ENCODE results near the gene RGS16. TPM values are rescaled to one million over a fixed set of nuclear protein-coding genes. Genes with fewer than 3 reads are reported as not detected.
"Not testable (repeated sequence)": the region's sequence is repeated elsewhere in the genome, so short reads cannot be mapped to it uniquely, and the experiment has no call there.

RGS16 gene
- total and polyA plus RNA-seq, 7 donors = 0.72 to 22.5 (median 1.8) TPM

DNA sequence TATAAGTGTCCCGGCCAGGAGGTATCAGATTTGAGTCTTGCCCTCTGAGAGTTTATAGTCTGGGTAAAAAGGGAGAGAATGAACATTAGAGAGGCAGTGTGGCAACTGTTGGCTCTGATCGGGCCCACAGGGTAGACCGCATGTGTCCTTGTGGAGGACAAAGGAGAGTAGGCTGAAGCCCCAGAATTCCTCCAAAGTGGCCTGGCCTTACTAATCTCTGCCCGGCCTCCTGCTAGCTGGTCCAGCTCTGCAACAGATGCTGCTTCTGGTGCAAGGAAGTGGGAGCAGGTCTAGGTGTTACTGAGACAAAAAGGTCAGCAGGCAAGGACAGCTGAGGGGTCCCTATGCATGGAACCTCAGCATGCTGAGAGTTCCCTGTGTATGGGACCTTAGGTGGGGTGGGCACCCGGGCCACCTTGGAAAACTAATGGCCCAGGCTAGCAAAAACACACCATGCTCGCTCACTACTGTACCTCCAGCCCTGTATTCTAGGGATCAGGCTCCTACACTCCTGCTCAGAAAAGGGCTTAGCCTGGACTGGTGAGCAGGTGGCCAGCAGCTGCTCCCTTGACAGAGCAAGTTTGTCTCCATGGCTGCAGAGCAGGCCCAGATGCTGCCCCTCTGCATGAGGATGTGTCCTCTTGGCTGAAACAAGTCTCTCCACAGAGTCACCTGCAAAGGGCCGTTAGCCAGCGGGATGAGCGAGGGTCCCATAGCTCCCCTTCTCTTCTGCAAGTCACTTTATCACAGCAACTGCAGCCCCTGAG, 30.3 kb upstream of the RGS16 start:
- WGBS, 3 donors = 81 to 85% (median 82%) methylated on average over 9 of the region's 9 CpGs
- DNase-seq (no peak), ATAC-seq (no peak)
- no peak overlapping the region for H3K4me3 ChIP-seq
- H3K27ac ChIP-seq = no peak overlapping the region
- no peaks in the 10 kb centered on the region for H3K27me3 ChIP-seq (ENCODE audit: insufficient read depth in 3 of 3, low read length in 2 of 3)
- H3K9me3 ChIP-seq = no peaks in the 10 kb centered on the region
- H3K4me1 ChIP-seq = no peaks in the 10 kb centered on the region
- TF ChIP-seq, protein P1, sequence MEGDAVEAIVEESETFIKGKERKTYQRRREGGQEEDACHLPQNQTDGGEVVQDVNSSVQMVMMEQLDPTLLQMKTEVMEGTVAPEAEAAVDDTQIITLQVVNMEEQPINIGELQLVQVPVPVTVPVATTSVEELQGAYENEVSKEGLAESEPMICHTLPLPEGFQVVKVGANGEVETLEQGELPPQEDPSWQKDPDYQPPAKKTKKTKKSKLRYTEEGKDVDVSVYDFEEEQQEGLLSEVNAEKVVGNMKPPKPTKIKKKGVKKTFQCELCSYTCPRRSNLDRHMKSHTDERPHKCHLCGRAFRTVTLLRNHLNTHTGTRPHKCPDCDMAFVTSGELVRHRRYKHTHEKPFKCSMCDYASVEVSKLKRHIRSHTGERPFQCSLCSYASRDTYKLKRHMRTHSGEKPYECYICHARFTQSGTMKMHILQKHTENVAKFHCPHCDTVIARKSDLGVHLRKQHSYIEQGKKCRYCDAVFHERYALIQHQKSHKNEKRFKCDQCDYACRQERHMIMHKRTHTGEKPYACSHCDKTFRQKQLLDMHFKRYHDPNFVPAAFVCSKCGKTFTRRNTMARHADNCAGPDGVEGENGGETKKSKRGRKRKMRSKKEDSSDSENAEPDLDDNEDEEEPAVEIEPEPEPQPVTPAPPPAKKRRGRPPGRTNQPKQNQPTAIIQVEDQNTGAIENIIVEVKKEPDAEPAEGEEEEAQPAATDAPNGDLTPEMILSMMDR (IDR thresholded peaks at IDR 0.05) = no peak
- H3K36me3 ChIP-seq (ENCODE audit: insufficient read depth in 1 of 2, low read depth in 1 of 2) = no peaks in the 10 kb centered on the region
- intact Hi-C loops (cut with DNase I) = no loop called here

DNA sequence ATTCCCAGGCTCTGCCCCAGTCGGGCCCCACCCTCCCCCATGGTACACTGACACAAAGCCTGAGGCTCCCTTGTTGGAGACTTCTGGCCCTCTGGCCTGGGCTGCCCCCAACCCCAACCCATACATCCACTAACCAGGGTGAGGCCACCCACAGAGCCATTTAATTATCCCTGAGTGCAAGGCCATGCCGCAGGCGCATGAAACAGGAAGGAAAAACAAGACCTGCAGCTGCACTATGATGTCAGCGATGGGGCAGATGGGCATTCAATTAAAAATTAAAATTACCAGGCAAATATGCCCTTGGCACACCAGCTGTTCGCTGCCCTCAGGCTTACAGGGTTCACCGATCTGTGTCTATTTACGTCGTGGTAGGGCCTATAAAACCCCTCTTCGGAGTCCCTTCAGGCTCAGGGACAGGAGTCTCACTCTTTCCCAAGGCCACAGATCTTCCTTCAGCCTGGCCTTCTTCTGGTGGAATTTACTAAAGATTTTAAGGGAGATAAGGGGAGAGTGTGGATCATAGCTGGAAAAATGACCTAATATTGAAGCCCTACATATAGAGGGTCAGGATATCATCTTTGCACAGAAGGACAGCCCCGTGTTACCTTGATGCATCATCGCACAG, 29.6 kb upstream of the RGS16 start:
- no peak overlapping the region for H3K27ac ChIP-seq
- TF ChIP-seq, protein P1 (IDR thresholded peaks at IDR 0.05) = no peak
- no peak for ATAC-seq

DNA sequence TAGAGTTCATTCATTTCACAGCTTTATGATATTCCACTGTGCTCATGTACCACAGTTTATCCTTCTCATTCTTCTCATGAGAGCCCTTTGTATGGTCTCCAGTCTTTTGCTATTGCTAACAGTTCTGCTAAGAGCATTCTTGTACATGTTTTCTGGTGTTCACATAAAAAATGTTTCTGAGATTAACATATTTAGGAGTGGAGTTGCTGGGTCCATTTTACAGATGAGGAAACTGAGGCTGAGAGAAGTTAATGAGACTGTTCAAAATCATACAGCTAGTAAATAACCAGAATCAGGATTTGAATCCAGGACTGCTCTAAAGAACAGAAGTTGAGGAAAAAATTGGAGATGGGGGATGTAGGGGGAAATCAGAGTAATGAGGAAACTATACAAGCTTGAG, 28.8 kb upstream of the RGS16 start:
- DNase-seq (no peak), ATAC-seq (no peak)
- Histone ChIP-seq H3K4me3 (no peak overlapping the region), H3K36me3 (ENCODE audit: insufficient read depth in 1 of 2, low read depth in 1 of 2) (no peaks in the 10 kb centered on the region), H3K27me3 (ENCODE audit: insufficient read depth in 3 of 3, low read length in 2 of 3) (no peaks in the 10 kb centered on the region), H3K27ac (no peak overlapping the region), H3K9me3 (no peaks in the 10 kb centered on the region), H3K4me1 (no peaks in the 10 kb centered on the region)
- TF ChIP-seq, protein P1 (IDR thresholded peaks at IDR 0.05) = no peak
- intact Hi-C loops (cut with DNase I) = no loop called here

More for the DNA sequence above, 29.6 kb upstream of the RGS16 start:
- no peak overlapping the region for H3K4me3 ChIP-seq
- H3K36me3 ChIP-seq (ENCODE audit: insufficient read depth in 1 of 2, low read depth in 1 of 2) = no peaks in the 10 kb centered on the region
- H3K9me3 ChIP-seq = no peaks in the 10 kb centered on the region
- 58 to 70% (median 67%) methylated on average over 10 to 11 of the region's 11 CpGs for WGBS, 3 donors
- no peak for DNase-seq
- H3K4me1 ChIP-seq = no peaks in the 10 kb centered on the region
- no peaks in the 10 kb centered on the region for H3K27me3 ChIP-seq (ENCODE audit: insufficient read depth in 3 of 3, low read length in 2 of 3)
- intact Hi-C loops (cut with DNase I) = no loop called here

DNA sequence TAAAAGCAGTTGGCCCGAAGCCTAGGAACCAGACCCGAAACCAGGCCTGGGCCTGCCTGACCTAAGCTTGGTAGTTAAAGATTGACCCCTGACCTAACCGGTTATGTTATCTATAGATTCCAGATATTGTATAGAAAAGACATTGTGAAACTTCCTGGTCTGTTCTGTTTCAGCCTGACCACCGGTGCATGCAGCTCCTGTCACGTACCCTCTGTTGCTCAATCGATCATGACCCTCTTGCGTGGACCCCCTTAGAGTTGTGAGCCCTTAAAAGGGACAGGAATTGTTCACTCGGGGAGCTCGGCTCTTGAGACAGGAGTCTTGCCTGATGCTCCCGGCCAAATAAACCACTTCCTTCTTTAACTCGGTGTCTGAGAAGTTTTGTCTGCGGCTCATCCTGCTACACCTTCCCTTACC, 28.3 kb upstream of the RGS16 start:
- intact Hi-C loops (cut with DNase I) = not testable (repeated sequence)

DNA sequence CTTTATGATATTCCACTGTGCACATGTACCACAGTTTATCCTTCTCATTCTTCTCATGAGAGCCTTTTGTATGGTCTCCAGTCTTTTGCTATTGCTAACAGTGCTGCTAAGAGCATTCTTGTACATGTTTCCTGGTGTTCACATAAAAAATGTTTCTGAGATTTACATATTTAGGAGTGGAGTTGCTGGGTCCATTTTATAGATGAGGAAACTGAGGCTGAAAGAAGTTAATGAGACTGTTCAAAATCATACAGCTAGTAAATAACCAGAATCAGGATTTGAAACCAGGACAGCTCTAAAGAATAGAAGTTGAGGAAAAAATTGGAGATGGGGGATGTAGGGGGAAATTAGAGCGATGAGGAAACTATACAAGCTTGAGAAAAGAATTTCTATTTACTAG, 27.8 kb upstream of the RGS16 start:
- no peak for ATAC-seq
- no peak overlapping the region for H3K27ac ChIP-seq
- TF ChIP-seq, protein P1 (IDR thresholded peaks at IDR 0.05) = no peak
- no peak for DNase-seq
- H3K36me3 ChIP-seq (ENCODE audit: insufficient read depth in 1 of 2, low read depth in 1 of 2) = no peaks in the 10 kb centered on the region
- no peak overlapping the region for H3K4me3 ChIP-seq
- intact Hi-C loops (cut with DNase I) = no loop called here
- 61 to 94% (median 92%) methylated on average over 1 of the region's 1 CpG for WGBS, 3 donors
- H3K9me3 ChIP-seq = no peaks in the 10 kb centered on the region
- H3K4me1 ChIP-seq = no peaks in the 10 kb centered on the region
- H3K27me3 ChIP-seq (ENCODE audit: insufficient read depth in 3 of 3, low read length in 2 of 3) = no peaks in the 10 kb centered on the region

More for the DNA sequence above, 28.3 kb upstream of the RGS16 start:
- WGBS, 3 donors = 74 to 80% (median 80%) methylated on average over 12 of the region's 12 CpGs
- not testable (repeated sequence) for H3K27ac ChIP-seq; H3K36me3 ChIP-seq (ENCODE audit: insufficient read depth in 1 of 2, low read depth in 1 of 2); H3K4me1 ChIP-seq; H3K9me3 ChIP-seq; H3K4me3 ChIP-seq; ATAC-seq; DNase-seq; H3K27me3 ChIP-seq (ENCODE audit: insufficient read depth in 3 of 3, low read length in 2 of 3)
